ENCODE data around the gene PRSS12. TPM values are rescaled to one million over a fixed set of nuclear protein-coding genes. Genes with fewer than 3 reads are reported as not detected.
"Not testable (repeated sequence)": the region's sequence is repeated elsewhere in the genome, so short reads cannot be mapped to it uniquely, and the experiment has no call there.

PRSS12 gene, protein sequence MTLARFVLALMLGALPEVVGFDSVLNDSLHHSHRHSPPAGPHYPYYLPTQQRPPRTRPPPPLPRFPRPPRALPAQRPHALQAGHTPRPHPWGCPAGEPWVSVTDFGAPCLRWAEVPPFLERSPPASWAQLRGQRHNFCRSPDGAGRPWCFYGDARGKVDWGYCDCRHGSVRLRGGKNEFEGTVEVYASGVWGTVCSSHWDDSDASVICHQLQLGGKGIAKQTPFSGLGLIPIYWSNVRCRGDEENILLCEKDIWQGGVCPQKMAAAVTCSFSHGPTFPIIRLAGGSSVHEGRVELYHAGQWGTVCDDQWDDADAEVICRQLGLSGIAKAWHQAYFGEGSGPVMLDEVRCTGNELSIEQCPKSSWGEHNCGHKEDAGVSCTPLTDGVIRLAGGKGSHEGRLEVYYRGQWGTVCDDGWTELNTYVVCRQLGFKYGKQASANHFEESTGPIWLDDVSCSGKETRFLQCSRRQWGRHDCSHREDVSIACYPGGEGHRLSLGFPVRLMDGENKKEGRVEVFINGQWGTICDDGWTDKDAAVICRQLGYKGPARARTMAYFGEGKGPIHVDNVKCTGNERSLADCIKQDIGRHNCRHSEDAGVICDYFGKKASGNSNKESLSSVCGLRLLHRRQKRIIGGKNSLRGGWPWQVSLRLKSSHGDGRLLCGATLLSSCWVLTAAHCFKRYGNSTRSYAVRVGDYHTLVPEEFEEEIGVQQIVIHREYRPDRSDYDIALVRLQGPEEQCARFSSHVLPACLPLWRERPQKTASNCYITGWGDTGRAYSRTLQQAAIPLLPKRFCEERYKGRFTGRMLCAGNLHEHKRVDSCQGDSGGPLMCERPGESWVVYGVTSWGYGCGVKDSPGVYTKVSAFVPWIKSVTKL
- 0.83 TPM for total RNA-seq

DNA sequence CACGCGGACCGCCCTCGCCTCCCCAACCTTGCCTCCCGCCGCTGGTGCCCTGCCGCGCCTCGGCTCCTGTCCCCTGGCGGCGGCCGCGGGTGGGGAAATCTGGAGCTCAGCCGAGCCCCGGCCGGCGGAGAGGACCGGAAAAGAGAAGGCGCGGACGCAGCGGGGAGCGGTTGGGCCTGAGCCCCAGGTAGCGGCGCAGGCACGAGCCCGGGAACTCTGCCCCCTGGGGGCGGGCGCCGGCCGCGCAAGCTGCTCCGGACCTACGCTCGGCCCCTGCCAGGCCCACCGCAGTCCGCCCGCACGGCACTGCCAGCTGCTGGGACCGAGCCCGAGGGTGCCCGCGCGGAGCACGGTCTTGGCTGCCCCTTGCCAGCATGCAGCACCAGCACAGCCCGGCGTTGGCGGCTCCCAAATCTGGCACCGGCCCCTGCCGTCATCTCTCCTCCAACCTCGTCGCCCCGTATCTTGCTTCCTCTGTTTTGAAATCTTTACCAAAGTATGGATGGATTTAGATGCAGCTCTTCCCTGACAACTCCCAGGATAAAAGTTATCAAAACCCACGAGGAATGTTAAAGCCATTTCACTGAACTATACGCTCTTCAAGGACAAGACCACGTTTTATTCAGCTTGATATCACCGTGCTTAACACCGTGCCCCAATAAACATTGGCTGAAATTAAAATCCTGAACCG is at the start of gene PRSS12:
TSS of gene PRSS12 (minus strand) at position 161 of the 691 bp plus-strand sequence. CDS start 283 bp downstream, outside the sequence.
- ATAC-seq = peak; percentile 94

GRCh38 chr4:118400356-118400755 is 47.6 kb upstream of the PRSS12 start:
- DNase-seq (ENCODE audit: low spot score) = no peak
- no peak for ATAC-seq

More for the DNA sequence above, at the start of gene PRSS12:
- peak; percentile 65 for DNase-seq (ENCODE audit: low spot score)

GRCh38 chr4:118399883-118400282 is 47.1 kb upstream of the PRSS12 start:
- ATAC-seq; DNase-seq (ENCODE audit: low spot score): not testable (repeated sequence)

- ATAC-seq = no peak
- DNase-seq (ENCODE audit: low spot score) = no peak
Measured at GRCh38 chr4:118398226-118399090, 45.7 kb upstream of the PRSS12 start.

DNA sequence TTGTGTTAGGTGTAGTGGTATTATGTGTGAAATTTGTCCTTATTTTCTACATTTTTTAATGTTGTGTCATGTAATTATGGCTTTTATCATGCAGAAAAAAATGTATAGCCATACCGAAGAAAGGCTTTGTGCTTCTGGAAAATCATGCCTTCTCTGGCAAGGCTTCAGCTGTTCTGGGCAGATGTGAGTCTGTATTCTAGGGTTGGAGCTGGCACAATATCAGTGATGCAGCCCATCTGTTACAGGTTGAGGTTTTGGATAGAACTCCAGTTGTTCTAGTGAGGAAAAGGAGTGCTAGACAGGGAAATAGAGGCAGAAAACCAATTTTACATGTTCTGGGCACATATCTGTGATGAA is 44.8 kb upstream of the PRSS12 start:
- ATAC-seq (no peak), DNase-seq (ENCODE audit: low spot score) (no peak)

DNA sequence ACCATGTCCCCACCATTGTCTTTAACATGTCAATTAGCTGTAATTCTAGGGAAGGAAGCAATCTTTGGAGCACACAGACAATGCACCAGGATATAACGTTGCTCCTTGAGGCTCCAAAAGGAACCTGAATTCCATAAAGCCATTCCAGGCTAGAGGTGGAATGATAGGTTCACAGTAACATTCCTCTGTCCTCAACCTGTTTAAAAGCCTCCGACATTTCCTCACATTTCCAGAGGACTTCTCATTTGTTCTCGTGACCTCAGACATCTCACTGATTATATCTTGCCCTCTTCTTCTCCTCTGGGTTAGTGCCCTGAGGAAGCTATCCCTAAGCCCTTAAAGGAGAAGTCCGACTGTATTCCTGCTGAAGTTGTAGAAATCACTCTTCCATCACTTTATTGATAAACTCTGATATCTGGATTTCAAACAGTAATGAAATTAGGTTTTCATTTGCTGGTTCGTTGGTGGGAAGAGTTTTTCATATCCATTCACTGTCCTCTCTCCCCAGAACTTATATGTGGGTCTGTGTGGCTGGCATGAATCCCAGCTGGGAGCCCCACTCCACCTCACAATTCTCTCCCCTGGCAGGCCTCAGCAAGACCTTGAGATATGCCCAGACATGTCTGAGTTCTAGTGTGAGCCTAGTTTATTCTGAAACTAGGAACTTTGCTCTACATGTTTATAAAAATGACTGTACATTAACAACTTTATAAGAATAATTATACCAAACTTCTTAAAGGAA is 44.2 kb upstream of the PRSS12 start:
- DNase-seq (ENCODE audit: low spot score) (no peak), ATAC-seq (no peak)

DNA sequence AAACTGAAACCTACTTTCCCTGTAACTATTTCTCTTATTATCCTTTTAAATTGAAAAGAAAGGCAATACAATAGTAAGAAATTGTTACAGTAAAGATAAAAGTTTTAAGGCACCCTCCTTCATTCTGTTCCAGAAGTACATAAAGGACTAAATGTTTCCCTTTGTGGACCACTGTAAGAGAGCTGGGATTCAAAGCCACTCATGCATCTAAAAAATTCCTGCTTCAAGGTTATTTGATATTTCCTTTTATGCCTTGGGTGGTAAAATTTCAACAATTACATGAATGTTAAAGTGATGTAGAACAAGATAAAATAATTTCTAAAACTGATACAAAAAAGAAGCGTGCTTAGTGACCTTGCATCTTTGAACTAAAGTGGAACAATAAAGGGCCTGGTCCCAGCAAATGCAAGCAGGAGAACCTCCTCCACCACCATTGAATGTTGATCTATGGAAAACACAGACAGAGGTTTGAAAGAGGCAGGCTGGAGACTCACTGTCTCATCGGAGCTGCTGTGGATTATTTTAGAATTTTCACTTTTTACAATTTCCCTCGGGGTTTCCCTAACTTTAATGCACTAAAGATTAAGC is 42.3 kb upstream of the PRSS12 start:
- no peak for DNase-seq (ENCODE audit: low spot score)
- no peak for ATAC-seq

DNA sequence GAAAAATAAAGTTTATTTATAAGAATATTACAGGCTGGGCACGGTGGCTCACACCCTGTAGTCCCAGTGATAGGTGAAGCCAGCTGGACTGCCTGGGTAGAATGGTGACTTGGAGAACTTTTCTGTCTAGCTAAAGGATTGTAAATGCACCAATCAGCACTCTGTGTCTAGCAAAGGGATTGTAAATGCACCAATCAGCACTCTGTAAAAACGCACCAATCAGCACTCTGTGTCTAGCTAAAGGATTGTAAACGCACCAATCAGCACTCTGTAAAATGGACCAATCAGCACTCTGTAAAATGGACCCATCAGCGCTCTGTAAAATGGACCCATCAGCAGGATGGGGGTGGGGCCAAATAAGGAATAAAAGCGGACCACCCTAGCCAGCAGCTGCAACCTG is 39.7 kb upstream of the PRSS12 start:
- ATAC-seq; DNase-seq (ENCODE audit: low spot score): not testable (repeated sequence)

GRCh38 chr4:118390121-118390520 is 37.3 kb upstream of the PRSS12 start:
- ATAC-seq (no peak), DNase-seq (ENCODE audit: low spot score) (no peak)

DNA sequence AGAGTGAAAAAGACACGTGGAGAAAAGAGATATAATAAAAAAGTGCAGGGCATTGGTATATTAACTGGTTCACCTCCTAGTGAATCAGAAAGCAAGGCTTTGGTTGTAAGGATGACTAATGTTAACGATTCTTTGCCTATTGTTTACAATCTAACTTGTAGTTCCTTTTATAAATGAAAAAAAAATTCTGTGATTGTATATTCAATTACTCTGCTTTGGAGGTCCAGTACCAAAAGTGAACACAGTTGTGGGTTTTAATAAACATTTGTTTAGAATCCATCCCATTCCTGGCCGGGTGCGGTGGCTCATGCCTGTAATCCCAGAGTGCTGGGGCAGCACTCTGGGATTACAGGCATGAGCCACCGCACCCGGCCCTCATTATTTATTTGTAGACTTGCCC is 36.9 kb upstream of the PRSS12 start:
- DNase-seq (ENCODE audit: low spot score) (no peak), ATAC-seq (no peak)

DNA sequence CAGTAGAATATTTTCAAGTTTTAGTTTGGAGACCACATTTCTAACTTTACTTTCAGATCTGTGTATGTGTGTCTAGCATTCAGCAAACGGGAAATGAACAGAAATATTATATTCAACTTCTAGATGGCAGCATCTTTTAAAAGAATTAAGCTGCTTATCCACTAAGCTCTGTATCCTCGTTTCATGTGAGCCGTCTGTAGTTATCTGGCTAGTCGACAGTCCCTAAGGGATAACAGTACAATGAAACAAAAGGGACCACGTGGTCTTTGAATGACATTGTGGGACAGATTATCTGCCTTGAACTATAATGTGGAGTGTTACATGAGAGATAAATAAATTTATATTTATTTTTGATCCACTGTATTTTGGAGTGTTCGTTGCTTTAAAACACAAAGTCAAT is 35.8 kb upstream of the PRSS12 start:
- DNase-seq (ENCODE audit: low spot score) = no peak
- no peak for ATAC-seq

DNA sequence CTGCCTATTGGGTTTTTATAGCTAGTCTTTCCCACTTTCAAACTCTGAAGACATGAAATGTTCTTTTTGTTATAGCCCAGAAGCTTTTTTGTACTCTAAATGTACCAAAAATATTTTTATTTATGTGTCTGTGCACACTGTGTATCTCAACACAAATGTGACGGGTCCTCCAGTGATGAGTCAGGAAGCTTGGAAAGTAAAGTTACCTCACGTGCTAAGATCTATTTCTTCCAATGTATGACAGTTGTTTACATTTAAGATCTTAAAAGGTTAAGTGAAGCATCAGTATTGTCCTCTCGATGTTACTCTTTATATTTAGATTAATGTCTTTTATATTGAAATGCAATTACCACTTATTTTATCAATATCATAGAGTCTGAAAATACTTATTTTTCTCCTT is 29.1 kb upstream of the PRSS12 start:
- DNase-seq (ENCODE audit: low spot score) (no peak), ATAC-seq (no peak)

DNA sequence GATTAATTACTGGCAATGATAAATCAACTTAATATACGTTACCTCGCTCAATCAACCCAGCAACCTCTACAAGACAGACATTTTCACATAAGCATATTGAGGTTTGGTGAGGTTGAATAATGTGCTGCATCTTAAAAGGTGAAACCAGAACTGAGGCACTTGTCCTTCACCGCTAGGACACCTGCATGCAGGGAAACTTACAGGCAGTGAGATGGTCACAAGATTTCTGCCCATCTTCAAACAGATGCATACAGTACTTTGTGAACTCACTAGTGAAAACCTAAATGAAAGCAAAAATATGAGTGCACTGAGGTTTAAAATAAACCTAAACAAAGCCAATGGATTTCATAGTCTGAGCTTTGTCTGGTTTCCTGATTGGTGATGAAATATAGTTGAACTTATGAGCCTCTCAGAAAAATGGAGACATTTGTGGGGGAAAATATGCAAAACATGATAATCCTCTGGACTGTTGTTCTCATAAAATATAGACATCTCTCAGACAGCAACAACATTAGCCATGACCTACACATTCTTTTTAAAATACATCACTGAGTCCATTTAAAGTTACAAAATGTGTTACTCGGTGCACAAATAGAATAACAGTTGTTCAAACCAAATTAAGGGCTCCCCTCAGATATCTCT is 20.9 kb upstream of the PRSS12 start:
- DNase-seq (ENCODE audit: low spot score) = no peak

DNA sequence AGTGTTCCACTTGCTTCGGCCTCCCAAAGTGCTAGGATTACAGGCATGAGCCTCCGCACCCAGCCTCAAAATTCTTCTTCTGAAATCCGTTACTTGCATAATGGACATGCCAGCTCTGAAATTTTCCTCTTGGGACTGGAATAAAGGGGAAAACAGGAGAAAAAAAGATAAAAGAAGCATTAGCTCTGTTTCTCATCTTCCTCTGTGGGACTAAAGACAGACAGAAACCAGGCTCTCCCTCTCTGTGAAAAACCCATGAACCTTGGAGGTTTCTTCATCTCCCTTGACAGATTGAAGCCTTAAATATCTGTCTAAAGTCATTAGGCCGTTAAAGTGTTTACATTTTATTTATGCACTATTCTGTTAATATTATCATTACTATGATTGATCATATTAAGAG is 19.4 kb upstream of the PRSS12 start:
- no peak for ATAC-seq
- no peak for DNase-seq (ENCODE audit: low spot score)

More for the DNA sequence above, 20.9 kb upstream of the PRSS12 start:
- ATAC-seq = no peak

GRCh38 chr4:118369231-118369630 is 16.4 kb upstream of the PRSS12 start:
- no peak for ATAC-seq
- DNase-seq (ENCODE audit: low spot score) = no peak

- no peak for ATAC-seq
- no peak for DNase-seq (ENCODE audit: low spot score)
Measured at GRCh38 chr4:118367872-118368271, 15.1 kb upstream of the PRSS12 start.

- DNase-seq (ENCODE audit: low spot score) (no peak), ATAC-seq (no peak)
Measured at GRCh38 chr4:118367361-118367760, 14.6 kb upstream of the PRSS12 start.

- ATAC-seq (no peak), DNase-seq (ENCODE audit: low spot score) (no peak)
Measured at GRCh38 chr4:118363166-118363565, 10.4 kb upstream of the PRSS12 start.

GRCh38 chr4:118361192-118361591 is 8.4 kb upstream of the PRSS12 start:
- ATAC-seq = no peak
- no peak for DNase-seq (ENCODE audit: low spot score)

Data from left lobe of liver (tissue), 2 donors.